Brain microvascular endothelial cell (primary cell): ENCODE data around the gene PDXK.

Source experiments
- DNase-seq: peaks from one replicate; pipeline ENCODE4 v3.0.0-alpha.2; 2020
- H3K27ac ChIP-seq: fragments of 250-450 bp; sonication (Bioruptor Pico); 2 replicates; pipeline ENCODE4 v1.5.1; 2020; ENCODE audit warnings: mild to moderate bottlenecking, moderate library complexity
- H3K27me3 ChIP-seq: fragments of 250-450 bp; sonication (Bioruptor Pico); replicated peaks from 2 replicates; pipeline ENCODE4 v1.5.1; 2020; ENCODE audit warnings: mild to moderate bottlenecking
- H3K36me3 ChIP-seq: fragments of 250-450 bp; sonication (Bioruptor Pico); replicated peaks from 2 replicates; pipeline ENCODE4 v1.5.1; 2020; ENCODE audit warnings: mild to moderate bottlenecking
- H3K4me3 ChIP-seq: 2 replicates; pipeline ENCODE4 v1.5.1; 2011; ENCODE audit warnings: low read depth, mild to moderate bottlenecking, control low read depth, low read length, moderate library complexity
- in situ Hi-C: cut with HindIII; loops from 2 replicates; pipeline ENCODE4 v1.10.0; 2017; ENCODE audit warnings: low sequenced_read_pairs, low pct_ligation_motif_present
- TF ChIP-seq, protein P1 (sequence below): IDR thresholded peaks from 2 replicates; pipeline ENCODE4 v1.5.1; 2011; ENCODE audit warnings: low read depth, mild to moderate bottlenecking, moderate library complexity, low read length, control low read depth, inconsistent platforms; ENCODE audit errors: missing control alignments

PDXK gene

DNA sequence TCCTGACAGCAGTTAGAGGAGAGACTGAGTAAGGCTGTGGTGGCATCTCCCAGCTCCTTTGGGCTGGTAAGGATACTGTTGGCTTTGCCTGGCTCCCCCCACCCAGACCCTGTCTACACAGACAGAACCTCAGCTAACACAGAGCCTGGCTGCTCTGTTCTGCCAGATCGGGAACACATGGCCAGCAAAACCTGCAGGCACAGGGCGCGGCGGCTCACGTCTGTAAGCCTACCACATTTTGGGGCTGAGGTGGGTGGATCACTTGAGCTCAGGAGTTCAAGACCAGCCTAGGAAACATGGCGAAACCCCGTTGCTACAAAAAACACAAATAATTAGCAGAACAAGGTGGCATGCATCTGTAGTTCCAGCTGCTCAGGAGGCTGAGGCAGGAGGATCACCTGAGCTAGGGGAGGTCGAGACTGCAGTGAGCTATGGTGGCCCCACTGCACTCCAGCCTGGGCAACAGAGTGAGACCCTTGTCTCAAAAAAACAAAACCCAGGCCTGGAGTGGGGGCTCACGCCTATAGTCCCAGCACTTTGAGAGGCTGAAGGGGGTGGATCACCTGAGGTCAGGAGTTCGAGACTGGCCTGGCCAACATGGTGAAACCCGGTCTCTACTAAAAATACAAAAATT, 50.5 kb downstream of the PDXK start:
- TF ChIP-seq, protein P1, sequence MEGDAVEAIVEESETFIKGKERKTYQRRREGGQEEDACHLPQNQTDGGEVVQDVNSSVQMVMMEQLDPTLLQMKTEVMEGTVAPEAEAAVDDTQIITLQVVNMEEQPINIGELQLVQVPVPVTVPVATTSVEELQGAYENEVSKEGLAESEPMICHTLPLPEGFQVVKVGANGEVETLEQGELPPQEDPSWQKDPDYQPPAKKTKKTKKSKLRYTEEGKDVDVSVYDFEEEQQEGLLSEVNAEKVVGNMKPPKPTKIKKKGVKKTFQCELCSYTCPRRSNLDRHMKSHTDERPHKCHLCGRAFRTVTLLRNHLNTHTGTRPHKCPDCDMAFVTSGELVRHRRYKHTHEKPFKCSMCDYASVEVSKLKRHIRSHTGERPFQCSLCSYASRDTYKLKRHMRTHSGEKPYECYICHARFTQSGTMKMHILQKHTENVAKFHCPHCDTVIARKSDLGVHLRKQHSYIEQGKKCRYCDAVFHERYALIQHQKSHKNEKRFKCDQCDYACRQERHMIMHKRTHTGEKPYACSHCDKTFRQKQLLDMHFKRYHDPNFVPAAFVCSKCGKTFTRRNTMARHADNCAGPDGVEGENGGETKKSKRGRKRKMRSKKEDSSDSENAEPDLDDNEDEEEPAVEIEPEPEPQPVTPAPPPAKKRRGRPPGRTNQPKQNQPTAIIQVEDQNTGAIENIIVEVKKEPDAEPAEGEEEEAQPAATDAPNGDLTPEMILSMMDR: no peak
- Histone ChIP-seq H3K27me3 (no peaks in the 10 kb centered on the region), H3K4me3 (no peak overlapping the region), H3K27ac (no peak overlapping the region), H3K36me3 (peaks cover 17% of the 10 kb centered on the region)
- DNase-seq: no peak
- in situ Hi-C loops: no loop called here

DNA sequence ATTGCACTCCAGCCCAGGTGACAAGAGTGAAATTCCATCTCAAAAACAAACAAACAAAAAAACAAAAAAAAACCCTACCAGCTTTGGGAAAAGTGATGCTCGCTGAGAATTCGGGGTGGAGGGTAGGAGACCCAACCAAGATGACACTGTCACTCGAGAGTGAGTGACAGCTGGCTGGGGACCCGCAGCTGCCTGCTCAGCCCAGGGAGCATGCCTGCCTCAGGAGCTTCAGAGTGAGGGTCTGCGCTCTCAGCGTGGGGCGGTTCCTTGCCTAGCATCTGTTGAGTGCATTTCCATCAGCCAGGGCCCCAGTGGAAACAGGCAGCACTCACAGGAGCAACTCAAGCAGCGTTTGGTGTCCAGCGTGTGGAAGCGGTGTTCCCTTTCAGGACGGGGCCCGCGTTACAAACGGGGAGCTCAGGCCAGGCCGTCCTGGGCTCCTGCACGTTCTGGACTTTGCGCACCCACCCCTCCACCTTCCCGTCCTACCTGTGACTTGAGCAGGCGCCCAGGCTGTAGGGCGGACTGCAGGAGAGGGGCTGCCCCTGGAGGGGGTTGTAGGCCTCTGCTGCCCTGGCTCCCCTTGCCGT, 51.2 kb downstream of the PDXK start:
- no peaks in the 10 kb centered on the region for H3K27me3 ChIP-seq
- H3K4me3 ChIP-seq: no peak overlapping the region
- peaks cover 17% of the 10 kb centered on the region for H3K36me3 ChIP-seq
- in situ Hi-C loops: no loop called here
- no peak for DNase-seq
- TF ChIP-seq, protein P1: no peak
- no peak overlapping the region for H3K27ac ChIP-seq

DNA sequence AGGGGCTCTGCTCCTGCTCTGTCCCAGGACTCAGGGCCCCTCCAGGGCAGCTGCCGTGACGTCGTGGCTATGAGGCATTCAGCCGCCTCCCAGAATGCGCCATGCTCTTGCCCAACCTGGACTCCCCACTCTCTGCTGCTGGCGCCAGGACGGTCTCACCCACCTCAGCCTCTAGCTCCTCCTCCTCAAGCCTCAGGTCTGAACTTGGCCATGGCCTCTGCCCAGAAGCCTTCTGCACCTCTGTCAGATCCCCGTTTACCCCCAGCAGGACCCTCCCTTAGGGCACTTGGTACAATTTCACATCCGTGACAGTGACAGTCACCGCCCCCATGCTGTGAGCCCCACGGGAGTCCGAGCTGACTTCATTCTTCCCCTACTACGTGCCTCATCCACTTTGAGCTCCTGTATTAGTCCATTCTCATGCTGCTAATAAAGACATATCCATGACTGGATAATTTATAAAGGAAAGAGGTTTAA, 52.3 kb downstream of the PDXK start:
- Histone ChIP-seq H3K27ac (no peak overlapping the region), H3K4me3 (no peak overlapping the region), H3K36me3 (peaks cover 17% of the 10 kb centered on the region), H3K27me3 (no peaks in the 10 kb centered on the region)
- TF ChIP-seq, protein P1: no peak
- no peak for DNase-seq
- in situ Hi-C loops: no loop called here

DNA sequence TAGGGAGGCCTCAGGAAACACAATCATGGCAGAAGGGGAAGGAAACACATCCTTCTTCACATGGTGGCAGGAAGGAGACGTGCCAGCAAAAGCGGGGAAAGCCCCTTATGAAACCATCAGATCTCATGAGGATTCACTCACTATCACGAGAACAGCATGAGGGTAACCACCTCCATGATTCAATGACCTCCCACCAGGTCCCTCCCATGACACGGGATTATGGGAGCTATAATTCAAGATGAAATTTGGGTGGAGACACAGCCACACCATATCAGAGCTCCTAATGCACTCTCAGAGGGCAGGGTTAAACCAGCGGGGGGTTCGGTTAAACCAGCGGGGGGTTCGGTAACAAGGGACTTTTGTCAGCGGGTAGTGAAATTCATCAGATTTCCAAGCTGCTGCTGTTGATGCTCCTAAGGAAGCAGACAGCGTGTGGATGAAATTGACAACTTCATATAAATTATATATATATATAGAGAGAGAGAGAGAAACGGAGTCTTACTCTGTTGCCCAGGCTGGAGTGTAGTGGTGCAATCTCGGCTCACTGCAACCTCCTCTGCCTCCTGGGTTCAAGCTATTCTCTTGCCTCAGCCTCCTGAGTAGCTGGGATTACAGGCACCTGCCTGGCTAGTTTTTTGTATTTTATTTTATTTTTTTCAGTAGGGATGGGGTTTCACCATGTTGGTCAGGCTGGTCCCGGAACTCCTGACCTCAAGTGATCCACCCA, 52.9 kb downstream of the PDXK start:
- in situ Hi-C loops: no loop called here
- Histone ChIP-seq H3K36me3 (peaks cover 17% of the 10 kb centered on the region), H3K27ac (no peak overlapping the region), H3K27me3 (no peaks in the 10 kb centered on the region), H3K4me3 (no peak overlapping the region)
- DNase-seq: no peak
- TF ChIP-seq, protein P1: no peak

DNA sequence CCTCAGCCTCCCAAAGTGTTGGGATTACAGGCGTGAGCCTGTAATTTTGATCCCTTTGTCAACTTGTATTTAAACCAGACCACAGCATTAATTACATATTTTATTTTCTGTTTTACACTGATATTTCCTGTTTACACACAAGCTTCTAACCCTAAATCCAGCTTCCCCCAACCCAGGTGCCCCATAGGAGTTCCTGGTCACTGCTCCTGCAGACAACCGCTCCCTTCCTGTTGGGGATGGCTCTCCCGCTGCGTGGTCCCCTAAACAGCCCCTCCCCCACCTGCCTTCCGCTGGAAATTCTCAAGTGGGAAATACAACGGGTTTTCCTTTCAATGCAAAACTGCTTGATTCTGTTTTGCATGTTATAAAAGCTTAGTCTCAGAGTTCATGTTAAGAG, 53.5 kb downstream of the PDXK start:
- Histone ChIP-seq H3K27me3 (no peaks in the 10 kb centered on the region), H3K36me3 (peaks cover 17% of the 10 kb centered on the region), H3K4me3 (no peak overlapping the region), H3K27ac (no peak overlapping the region)
- no peak for DNase-seq
- TF ChIP-seq, protein P1: no peak
- in situ Hi-C loops: no loop called here
